ENCODE results near the gene EMILIN1. TPM values are rescaled to one million over a fixed set of nuclear protein-coding genes. Genes with fewer than 3 reads are reported as not detected.

EMILIN1 gene
- total RNA-seq, 1 donor from 2014 or later = 15.7 TPM

- peak; percentile 41 for DNase-seq
- no peak for ATAC-seq
- intact Hi-C loops (cut with micrococcal nuclease) = no loop called here
Measured at GRCh38 chr2:27133195-27133875, 54.9 kb downstream of the EMILIN1 start.

GRCh38 chr2:27133905-27134780 lies 55.7 kb downstream of the EMILIN1 start, which contains the start of gene PREB:
PREB (minus strand) TSS chr2:27134636; CDS start chr2:27134421, 215 bp downstream.
- intact Hi-C loops (cut with micrococcal nuclease) = no loop called here
- ATAC-seq (peak; percentile 96), DNase-seq (peak; percentile 99)

GRCh38 chr2:27134781-27135477 lies 56.5 kb downstream of the EMILIN1 start:
- DNase-seq (no peak), ATAC-seq (no peak)
- intact Hi-C loops (cut with micrococcal nuclease) = no loop called here

GRCh38 chr2:27135478-27135955 lies 57.1 kb downstream of the EMILIN1 start:
- no peak for ATAC-seq
- intact Hi-C loops (cut with micrococcal nuclease) = no loop called here
- DNase-seq = no peak

Other genes starting within 250 kb of the EMILIN1 start
- gene DPYSL5, start 230.5 kb upstream of the EMILIN1 start, total RNA-seq = not detected
- 52.4 TPM for gene MAPRE3, start 108.0 kb upstream of the EMILIN1 start, total RNA-seq
- 30.9 TPM for gene TMEM214, start 45.6 kb upstream of the EMILIN1 start, total RNA-seq
- gene AGBL5, start 26.9 kb upstream of the EMILIN1 start, total RNA-seq = 9.4 TPM
- gene OST4, start 7.0 kb upstream of the EMILIN1 start, total RNA-seq = 374 TPM
- 4.0 TPM for gene KHK, start 8.2 kb downstream of the EMILIN1 start, total RNA-seq
- gene CGREF1, start 40.5 kb downstream of the EMILIN1 start, total RNA-seq = 0.87 TPM
- gene ABHD1, start 45.2 kb downstream of the EMILIN1 start, total RNA-seq = 2.0 TPM
- 51.1 TPM for gene PREB, start 56.0 kb downstream of the EMILIN1 start, total RNA-seq
- gene PRR30, start 60.8 kb downstream of the EMILIN1 start, total RNA-seq = not detected
- 0.10 TPM for gene TCF23, start 70.4 kb downstream of the EMILIN1 start, total RNA-seq
- 112 TPM for gene ATRAID, start 133.4 kb downstream of the EMILIN1 start, total RNA-seq
- gene SLC5A6, start 133.7 kb downstream of the EMILIN1 start, total RNA-seq = 13.3 TPM
- gene CAD, start 138.8 kb downstream of the EMILIN1 start, total RNA-seq = 8.5 TPM
- 9.4 TPM for gene SLC30A3, start 184.4 kb downstream of the EMILIN1 start, total RNA-seq
- gene DNAJC5G, start 196.8 kb downstream of the EMILIN1 start, total RNA-seq = 2.1 TPM
- gene TRIM54, start 203.8 kb downstream of the EMILIN1 start, total RNA-seq = 291 TPM
- gene UCN, start 229.8 kb downstream of the EMILIN1 start, total RNA-seq = 0.55 TPM
- gene MPV17, start 244.5 kb downstream of the EMILIN1 start, total RNA-seq = 47.2 TPM

All from left ventricle myocardium superior (tissue), 1 donor.